SU-DHL-6 (cell line): Measurements from ENCODE around the gene PLA2G4E.

ENCODE experiments used
- H2AFZ ChIP-seq: fragments of 200-600 bp; sonication (generic); 2 replicates; pipeline ENCODE4 v1.6.1; 2014; ENCODE audit warnings: low read depth, mild to moderate bottlenecking, moderate library complexity, mixed read lengths, antibody characterized with exemption, low read length; ENCODE audit not compliant: severe bottlenecking
- H3F3A ChIP-seq: fragments of 200-600 bp; shearing (Covaris generic); 2 replicates; pipeline ENCODE4 v1.6.0; 2016; ENCODE audit warnings: antibody characterized with exemption, mild to moderate bottlenecking; ENCODE audit not compliant: insufficient read depth
- H3K27ac ChIP-seq: fragments of 200-600 bp; sonication (generic); 2 replicates; pipeline ENCODE4 v1.5.1; 2016; ENCODE audit warnings: low read depth, mild to moderate bottlenecking, low read length, moderate library complexity, mixed read lengths
- H3K27me3 ChIP-seq: fragments of 200-600 bp; sonication (generic), shearing (Covaris generic); 2 replicates; pipeline ENCODE4 v1.6.0; 2014; ENCODE audit warnings: mild to moderate bottlenecking, low read length
- H3K36me3 ChIP-seq: fragments of 200-600 bp; sonication (generic); 2 replicates; pipeline ENCODE4 v1.6.1; 2014; ENCODE audit warnings: mild to moderate bottlenecking, low read length, mixed read lengths
- H3K4me2 ChIP-seq: fragments of 300-600, 200-600 bp; shearing (Covaris generic), sonication (generic); 2 replicates; pipeline ENCODE4 v1.6.0; 2014; ENCODE audit warnings: low read length, low read depth, mild to moderate bottlenecking; ENCODE audit not compliant: poor library complexity, severe bottlenecking
- H3K4me3 ChIP-seq: fragments of 200-600 bp; sonication (generic); 2 replicates; pipeline ENCODE4 v1.5.1; 2014; ENCODE audit warnings: antibody characterized with exemption, low read length, mild to moderate bottlenecking, mixed read lengths; ENCODE audit not compliant: insufficient read depth, poor library complexity, severe bottlenecking
- H3K79me2 ChIP-seq: fragments of 200-600 bp; sonication (generic); 2 replicates; pipeline ENCODE4 v1.6.1; 2014; ENCODE audit warnings: mild to moderate bottlenecking, low read length, moderate library complexity; ENCODE audit not compliant: insufficient read depth
- H3K9ac ChIP-seq: fragments of 200-600 bp; sonication (generic); 2 replicates; pipeline ENCODE4 v1.7.0; 2014; ENCODE audit warnings: mild to moderate bottlenecking, low read length
- H3K9me2 ChIP-seq: fragments of 200-600 bp; sonication (generic); replicated peaks from 2 replicates; pipeline ENCODE4 v1.6.1; 2014; ENCODE audit warnings: low read length; ENCODE audit not compliant: insufficient read depth
- H3K9me3 ChIP-seq: fragments of 200-600 bp; sonication (generic); 2 replicates; pipeline ENCODE4 v1.6.1; 2014; ENCODE audit warnings: low read length, mixed read lengths; ENCODE audit not compliant: insufficient read depth
- H4K20me1 ChIP-seq: fragments of 200-600 bp; sonication (generic); 2 replicates; pipeline ENCODE4 v1.6.1; 2014; ENCODE audit warnings: low read depth, mild to moderate bottlenecking, antibody characterized with exemption, low read length, moderate library complexity, mixed read lengths
- EZH2phosphoT487 ChIP-seq: fragments of 200-600 bp; sonication (generic), shearing (Covaris generic); conservative IDR thresholded peaks from 2 replicates; pipeline ENCODE4 v1.6.1; 2018; ENCODE audit warnings: mild to moderate bottlenecking, antibody characterized with exemption, low read length, moderate library complexity, mixed read lengths
- TF ChIP-seq, protein P1 (sequence below): fragments of 200-600 bp; sonication (generic); IDR thresholded peaks from one replicate; pipeline ENCODE4 v1.5.1; 2017; ENCODE audit warnings: antibody characterized with exemption, mild to moderate bottlenecking, low read length, moderate library complexity; ENCODE audit not compliant: insufficient read depth, poor library complexity, severe bottlenecking

The PLA2G4E gene, protein sequence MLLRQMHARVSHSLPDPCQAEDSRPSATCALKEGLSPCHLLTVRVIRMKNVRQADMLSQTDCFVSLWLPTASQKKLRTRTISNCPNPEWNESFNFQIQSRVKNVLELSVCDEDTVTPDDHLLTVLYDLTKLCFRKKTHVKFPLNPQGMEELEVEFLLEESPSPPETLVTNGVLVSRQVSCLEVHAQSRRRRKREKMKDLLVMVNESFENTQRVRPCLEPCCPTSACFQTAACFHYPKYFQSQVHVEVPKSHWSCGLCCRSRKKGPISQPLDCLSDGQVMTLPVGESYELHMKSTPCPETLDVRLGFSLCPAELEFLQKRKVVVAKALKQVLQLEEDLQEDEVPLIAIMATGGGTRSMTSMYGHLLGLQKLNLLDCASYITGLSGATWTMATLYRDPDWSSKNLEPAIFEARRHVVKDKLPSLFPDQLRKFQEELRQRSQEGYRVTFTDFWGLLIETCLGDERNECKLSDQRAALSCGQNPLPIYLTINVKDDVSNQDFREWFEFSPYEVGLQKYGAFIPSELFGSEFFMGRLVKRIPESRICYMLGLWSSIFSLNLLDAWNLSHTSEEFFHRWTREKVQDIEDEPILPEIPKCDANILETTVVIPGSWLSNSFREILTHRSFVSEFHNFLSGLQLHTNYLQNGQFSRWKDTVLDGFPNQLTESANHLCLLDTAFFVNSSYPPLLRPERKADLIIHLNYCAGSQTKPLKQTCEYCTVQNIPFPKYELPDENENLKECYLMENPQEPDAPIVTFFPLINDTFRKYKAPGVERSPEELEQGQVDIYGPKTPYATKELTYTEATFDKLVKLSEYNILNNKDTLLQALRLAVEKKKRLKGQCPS

DNA sequence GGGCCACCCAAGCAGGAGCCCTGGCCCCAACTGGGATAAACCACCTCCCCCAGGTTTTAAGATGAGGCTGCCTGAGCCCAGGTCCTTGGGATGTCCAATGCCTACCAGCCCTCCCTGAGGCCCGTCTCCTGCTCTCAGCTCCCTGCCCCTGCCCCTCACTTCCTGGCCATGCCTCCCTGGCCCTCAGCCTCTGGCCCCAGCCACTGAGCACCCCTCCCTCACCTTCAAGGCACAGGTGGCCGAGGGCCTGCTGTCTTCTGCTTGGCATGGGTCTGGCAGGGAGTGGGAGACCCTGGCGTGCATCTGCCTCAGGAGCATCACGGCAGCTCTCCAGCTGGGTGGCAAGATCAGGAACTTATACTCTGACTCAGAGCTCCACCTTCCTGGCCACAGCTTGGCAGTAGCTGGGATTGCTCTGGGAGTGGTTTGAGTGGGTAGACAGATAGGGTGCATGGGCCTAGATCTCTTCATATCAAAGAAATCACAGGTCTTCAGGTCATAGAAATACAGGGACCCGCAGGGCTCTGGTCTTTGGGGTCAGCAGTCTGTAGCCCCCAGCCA lies at the start of gene PLA2G4E:
TSS of gene PLA2G4E (minus strand) at position 330 of the 561 bp plus-strand sequence. CDS start at position 318, 12 bp downstream.
- Histone ChIP-seq H3K4me3 (no peak within 1 kb of the TSS), H3K9ac (no peak within 1 kb of the TSS), H4K20me1 (no peaks in the 10 kb centered on the region), H3K36me3 (no peaks in the 10 kb centered on the region), H3K9me3 (no peaks in the 10 kb centered on the region), H3K27me3 (no peaks in the 10 kb centered on the region), H3F3A (no peaks in the 10 kb centered on the region), H2AFZ (no peak within 1 kb of the TSS), H3K9me2 (no peaks in the 10 kb centered on the region), H3K4me2 (no peak within 1 kb of the TSS), H3K27ac (no peak within 1 kb of the TSS), H3K79me2 (no peaks in the 10 kb centered on the region)
- TF ChIP-seq EZH2phosphoT487 = no peak
- TF ChIP-seq, protein P1, sequence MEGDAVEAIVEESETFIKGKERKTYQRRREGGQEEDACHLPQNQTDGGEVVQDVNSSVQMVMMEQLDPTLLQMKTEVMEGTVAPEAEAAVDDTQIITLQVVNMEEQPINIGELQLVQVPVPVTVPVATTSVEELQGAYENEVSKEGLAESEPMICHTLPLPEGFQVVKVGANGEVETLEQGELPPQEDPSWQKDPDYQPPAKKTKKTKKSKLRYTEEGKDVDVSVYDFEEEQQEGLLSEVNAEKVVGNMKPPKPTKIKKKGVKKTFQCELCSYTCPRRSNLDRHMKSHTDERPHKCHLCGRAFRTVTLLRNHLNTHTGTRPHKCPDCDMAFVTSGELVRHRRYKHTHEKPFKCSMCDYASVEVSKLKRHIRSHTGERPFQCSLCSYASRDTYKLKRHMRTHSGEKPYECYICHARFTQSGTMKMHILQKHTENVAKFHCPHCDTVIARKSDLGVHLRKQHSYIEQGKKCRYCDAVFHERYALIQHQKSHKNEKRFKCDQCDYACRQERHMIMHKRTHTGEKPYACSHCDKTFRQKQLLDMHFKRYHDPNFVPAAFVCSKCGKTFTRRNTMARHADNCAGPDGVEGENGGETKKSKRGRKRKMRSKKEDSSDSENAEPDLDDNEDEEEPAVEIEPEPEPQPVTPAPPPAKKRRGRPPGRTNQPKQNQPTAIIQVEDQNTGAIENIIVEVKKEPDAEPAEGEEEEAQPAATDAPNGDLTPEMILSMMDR = no peak

DNA sequence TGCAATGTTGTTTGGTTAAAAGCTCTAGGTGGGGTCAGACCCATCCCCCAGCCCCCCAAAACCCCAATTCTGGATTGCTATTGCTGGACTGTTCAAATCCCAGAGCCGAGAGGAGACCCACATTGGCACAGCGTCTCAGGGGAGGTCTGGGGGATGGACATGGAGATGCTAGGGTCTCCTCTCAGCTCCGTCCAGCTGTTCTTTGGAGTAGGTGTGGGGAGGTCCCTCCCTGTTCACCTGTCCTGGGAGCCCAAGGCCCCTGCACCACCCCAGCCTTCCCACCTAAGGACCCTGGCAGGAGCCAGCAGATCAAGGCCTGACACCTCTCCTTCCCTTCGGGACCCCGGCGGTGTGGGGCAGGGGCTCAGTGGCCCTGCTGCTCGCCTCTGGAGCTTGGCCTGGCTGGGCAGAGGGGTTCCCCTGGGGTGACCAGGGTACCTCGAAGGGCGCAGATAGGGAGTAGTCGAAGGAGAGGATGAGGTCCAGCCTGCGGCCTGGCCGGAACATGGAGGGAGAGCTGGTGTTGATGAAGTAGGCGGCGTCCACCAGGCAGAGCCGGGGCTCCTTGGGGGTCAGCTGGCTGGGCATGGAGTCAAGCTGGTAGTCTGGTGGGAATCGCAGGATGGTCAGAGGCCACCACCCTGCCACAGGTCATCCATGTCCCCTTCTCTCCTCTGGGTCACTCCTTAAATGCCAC lies 49.6 kb upstream of the PLA2G4E start:
- TF ChIP-seq EZH2phosphoT487 = no peak
- TF ChIP-seq, protein P1 = no peak
- no peaks in the 10 kb centered on the region for H4K20me1 ChIP-seq

DNA sequence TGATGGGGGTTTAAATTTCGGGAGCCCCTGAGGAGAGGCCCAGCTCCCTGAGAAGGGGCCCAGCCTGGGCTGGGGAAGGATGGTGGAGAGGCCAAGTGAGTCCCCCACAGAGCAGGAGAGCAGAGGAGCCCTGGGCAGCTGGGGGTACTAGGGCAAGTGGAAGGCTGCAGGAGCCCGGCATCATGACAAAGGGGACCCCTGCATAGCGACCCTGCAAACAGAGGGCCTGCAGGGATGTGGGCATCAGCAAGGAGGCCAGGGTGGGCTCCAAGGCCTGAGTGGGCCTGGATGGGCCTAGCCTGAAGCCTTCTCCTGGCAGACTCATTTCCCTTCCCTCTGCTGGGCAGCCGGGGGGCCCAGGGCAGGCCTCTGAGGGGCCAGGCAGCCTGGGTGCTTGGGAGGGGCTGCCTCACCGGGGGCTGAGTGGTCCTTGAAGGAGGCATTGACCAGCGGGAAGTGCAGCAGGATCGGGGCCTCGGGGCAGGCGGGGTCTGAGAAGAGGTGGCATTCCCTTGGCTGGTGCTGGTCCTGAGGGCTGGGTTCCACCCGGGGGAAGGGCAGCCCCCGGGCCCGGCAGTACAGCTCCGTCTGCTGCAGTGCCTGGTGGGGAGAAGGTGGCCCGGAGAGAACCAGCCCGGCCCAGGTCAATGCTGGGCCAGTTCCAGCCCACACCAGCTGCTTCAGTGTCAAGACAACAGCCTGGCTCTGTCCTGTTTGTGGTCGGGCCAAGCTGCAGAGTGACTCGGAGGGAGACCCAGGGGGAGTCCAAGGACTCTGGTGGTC lies 48.8 kb upstream of the PLA2G4E start:
- no peak for TF ChIP-seq EZH2phosphoT487
- TF ChIP-seq, protein P1 = no peak
- Histone ChIP-seq H2AFZ (no peak overlapping the region), H3K27ac (no peak overlapping the region), H3K4me3 (no peak overlapping the region), H3K4me2 (no peak overlapping the region), H4K20me1 (no peaks in the 10 kb centered on the region), H3K9me3 (no peaks in the 10 kb centered on the region), H3K9ac (no peak overlapping the region), H3F3A (no peaks in the 10 kb centered on the region), H3K27me3 (no peaks in the 10 kb centered on the region), H3K9me2 (no peaks in the 10 kb centered on the region), H3K79me2 (no peaks in the 10 kb centered on the region), H3K36me3 (no peaks in the 10 kb centered on the region)

More for the DNA sequence above, 49.6 kb upstream of the PLA2G4E start:
- Histone ChIP-seq H3K9me3 (no peaks in the 10 kb centered on the region), H3K36me3 (no peaks in the 10 kb centered on the region), H3K9me2 (no peaks in the 10 kb centered on the region), H3K4me2 (no peak overlapping the region), H3F3A (no peaks in the 10 kb centered on the region), H3K79me2 (no peaks in the 10 kb centered on the region), H3K27ac (no peak overlapping the region), H3K9ac (no peak overlapping the region), H3K4me3 (no peak overlapping the region), H3K27me3 (no peaks in the 10 kb centered on the region), H2AFZ (no peak overlapping the region)
